Mononuclear cell (primary cell): ENCODE results near the gene EIF6. TPM values are rescaled to one million over a fixed set of nuclear protein-coding genes. Genes with fewer than 3 reads are reported as not detected.
"Not testable (repeated sequence)": the region's sequence is repeated elsewhere in the genome, so short reads cannot be mapped to it uniquely, and the experiment has no call there.

ENCODE experiments used
- H3K27me3 ChIP-seq: 2 replicates; pipeline ENCODE4 v1.6.0; 2011; ENCODE audit warnings: low read length, control low read depth; ENCODE audit not compliant: insufficient read depth
- H3K4me1 ChIP-seq: 2 replicates; pipeline ENCODE4 v1.5.1; 2011; ENCODE audit warnings: mild to moderate bottlenecking, low read length, control low read depth; ENCODE audit not compliant: insufficient read depth
- H3K4me3 ChIP-seq: 2 replicates; pipeline ENCODE4 v1.5.1; 2011; ENCODE audit warnings: mild to moderate bottlenecking, low read length, moderate library complexity
- H3K9me3 ChIP-seq: 2 replicates; pipeline ENCODE4 v1.5.1; 2011; ENCODE audit warnings: low read depth, mild to moderate bottlenecking, control low read depth, low read length
- total RNA-seq: library from RNA; depleted of rRNA; stranded (reverse); fragments of >200 nt; gene quantifications from one replicate; pipeline ENCODE4 v1.2.3, GENCODE V29; 2012

Gene EIF6
- total RNA-seq, 1 donor: 33.9 TPM

DNA sequence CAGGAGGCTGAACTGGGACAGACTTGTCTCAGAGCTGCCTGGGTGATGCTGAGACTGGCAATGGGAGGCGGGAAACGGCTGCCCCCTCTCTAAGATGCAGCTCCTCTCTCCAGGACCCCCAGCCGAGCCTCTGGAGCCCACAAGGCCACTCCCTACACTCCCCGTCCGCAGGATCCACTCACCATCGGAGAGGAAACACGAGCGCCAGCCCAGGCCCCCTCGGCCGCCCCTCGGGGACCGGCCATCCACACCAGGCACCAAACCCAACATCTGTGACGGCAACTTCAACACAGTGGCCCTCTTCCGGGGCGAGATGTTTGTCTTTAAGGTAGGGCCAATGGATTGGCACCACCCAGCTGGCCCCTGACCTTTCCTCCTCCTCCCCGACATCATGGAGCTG, 17.5 kb downstream of the EIF6 start:
- H3K9me3 ChIP-seq: no peaks in the 10 kb centered on the region

DNA sequence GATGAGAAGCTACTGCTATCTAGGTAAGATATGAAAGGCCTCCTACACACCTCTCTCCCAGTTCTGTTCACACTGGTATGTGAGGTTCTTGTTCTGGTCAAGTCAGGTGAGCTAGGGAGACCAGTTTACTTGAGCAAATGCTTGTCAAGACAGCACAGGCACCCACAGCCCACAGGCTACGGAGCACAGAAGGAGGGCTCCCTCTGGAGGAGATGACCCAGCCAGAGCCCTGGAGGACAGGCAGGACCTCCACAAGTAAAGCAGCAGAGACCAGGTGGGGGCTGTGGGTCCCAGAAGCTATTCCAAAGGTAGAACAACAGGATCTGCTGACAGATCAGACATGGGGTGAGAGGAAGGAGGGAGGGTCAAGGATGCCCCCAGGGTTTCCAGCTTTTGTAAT, 19.8 kb downstream of the EIF6 start:
- Histone ChIP-seq H3K9me3 (no peaks in the 10 kb centered on the region), H3K4me3 (no peak overlapping the region), H3K4me1 (no peaks in the 10 kb centered on the region), H3K27me3 (no peaks in the 10 kb centered on the region)

More for the DNA sequence above, 17.5 kb downstream of the EIF6 start:
- H3K4me3 ChIP-seq: no peak overlapping the region
- no peaks in the 10 kb centered on the region for H3K27me3 ChIP-seq
- no peaks in the 10 kb centered on the region for H3K4me1 ChIP-seq

DNA sequence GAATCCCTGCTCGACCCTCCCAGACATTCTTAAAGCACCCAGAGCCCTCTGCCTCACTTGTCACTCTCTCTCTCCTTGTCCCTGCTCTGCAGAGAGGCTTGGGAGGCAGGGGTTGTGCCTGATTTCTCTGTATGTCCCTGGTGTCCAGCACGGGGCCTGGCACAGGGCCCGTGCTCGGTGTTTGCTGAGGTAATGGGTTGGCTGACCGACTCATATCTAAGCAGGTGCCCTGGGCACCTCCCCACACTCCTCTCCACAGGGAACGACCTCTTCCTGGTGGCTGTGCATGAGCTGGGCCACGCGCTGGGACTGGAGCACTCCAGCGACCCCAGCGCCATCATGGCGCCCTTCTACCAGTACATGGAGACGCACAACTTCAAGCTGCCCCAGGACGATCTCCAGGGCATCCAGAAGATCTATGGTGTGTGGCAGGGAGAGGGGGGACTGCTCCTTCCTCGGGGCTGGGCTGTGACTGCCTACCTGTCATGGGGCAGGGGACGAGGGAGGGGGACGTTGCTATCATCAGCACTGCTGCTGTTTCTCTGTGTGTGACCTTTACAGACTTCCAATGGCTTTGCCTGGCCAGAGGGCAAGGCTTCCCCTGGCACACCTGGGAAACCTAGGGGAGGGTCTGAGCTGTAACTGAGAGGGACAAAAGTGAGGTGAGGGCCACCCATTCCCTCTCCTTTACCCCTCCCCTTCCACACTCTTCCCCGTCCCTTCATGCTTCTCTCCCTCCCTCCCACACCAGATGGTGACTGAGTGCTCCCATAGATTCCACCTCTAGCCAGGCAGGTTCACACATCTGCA, 20.8 kb downstream of the EIF6 start:
- Histone ChIP-seq H3K27me3 (no peaks in the 10 kb centered on the region), H3K9me3 (no peaks in the 10 kb centered on the region), H3K4me3 (no peak overlapping the region), H3K4me1 (no peaks in the 10 kb centered on the region)

DNA sequence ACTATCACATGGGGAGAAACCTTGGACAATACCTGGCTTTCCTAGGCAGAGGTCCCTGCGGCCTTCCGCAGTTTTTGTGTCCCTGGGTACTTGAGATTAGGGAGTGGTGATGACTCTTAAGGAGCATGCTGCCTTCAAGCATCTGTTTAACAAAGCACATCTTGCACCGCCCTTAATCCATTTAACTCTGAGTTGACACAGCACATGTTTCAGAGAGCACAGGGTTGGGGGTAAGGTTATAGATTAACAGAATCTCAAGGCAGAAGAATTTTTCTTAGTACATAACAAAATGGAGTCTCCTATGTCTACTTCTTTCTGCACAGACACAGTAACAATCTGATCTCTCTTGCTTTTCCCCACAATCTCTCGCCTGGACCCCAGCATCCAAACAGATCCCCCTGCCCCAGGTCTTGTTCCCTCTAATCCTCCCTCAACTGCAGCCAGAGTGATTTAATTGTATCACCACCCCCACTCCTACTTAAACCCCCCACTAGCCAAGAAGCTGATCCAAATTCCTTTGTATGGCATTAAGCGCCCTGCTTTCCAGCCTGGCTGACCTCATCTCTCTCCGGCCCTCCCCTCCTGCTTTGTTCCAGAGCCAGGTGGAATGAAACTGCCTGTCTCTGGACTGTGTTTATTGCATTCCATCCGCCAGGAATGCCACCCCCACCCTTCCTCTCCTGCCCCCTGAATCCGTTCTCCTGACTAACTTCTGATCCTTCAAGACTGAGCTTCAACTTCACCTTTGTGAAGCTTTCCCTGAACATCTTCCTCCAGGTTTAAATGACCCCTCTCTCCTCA, 21.6 kb downstream of the EIF6 start:
- H3K27me3 ChIP-seq, H3K4me3 ChIP-seq: not testable (repeated sequence)

DNA sequence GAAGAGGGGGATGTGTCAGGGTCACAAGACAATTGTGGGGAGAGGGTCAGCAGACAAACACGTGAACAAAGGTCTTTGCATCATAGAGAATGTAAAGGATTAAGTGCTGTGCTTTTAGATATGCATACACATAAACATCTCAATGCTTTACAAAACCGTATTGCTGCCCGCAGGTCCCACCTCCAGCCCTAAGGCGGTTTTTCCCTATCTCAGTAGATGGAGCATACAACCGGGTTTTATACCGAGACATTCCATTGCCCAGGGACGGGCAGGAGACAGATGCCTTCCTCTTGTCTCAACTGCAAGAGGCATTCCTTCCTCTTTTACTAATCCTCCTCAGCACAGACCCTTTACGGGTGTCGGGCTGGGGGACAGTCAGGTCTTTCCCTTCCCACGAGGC, 22.3 kb downstream of the EIF6 start:
- not testable (repeated sequence) for H3K27me3 ChIP-seq, H3K9me3 ChIP-seq, H3K4me1 ChIP-seq, H3K4me3 ChIP-seq

More for the DNA sequence above, 21.6 kb downstream of the EIF6 start:
- H3K9me3 ChIP-seq, H3K4me1 ChIP-seq: not testable (repeated sequence)

DNA sequence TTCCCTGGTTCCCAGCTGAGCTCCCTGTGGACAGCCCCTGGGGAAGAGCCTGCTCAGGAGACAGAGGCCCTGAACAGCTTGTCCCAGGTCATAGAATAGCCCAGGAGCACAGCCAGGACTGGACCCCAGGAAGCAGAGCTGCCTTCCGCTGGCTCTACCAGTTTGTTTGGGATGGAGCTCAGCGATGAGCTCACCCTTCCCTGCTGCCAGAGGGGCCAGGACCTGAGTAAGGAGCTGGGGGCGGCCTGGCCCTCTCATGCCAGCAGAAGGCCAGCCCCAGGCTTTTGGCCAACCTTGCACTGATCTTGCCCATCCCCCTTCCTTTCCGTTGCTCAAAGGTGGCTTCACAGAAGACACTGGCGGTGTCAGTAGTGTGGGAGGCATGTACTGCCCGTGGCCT, 24.1 kb downstream of the EIF6 start:
- Histone ChIP-seq H3K4me1 (no peaks in the 10 kb centered on the region), H3K4me3 (no peak overlapping the region), H3K27me3 (no peaks in the 10 kb centered on the region), H3K9me3 (no peaks in the 10 kb centered on the region)

DNA sequence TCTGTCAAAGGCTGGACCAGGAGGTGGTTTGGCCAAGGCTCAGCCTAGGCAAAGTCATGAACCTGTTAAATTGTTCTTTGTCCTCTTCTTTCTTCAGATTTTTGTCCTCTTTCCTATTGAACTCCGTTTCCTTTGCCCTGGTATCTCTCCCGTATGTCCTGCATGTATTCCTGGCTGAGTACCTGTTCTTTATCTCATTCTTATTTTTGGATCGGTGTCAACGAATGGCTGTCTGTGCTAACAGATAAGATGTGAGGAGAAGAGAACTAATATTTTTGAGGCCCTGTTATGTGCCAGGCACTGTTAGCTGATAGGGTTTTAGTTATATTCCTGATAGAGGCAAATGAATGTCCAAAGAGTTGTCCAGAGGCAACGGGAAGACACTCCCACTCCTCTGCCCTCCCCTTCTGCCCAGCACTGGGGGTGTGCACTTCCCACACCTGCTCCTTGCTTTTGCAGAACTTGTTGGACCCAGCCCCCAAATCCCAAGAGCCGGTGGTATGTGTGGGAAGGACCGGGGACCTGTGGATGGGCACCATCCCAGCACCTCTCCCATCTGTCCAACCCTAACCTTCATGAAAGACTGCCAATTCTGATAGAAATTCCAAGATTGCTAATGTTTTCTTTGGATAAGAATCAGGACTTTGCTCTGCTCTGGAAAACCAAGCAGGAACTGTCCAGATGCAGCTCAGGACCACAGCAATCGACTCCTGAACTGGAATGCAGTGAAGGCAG, 27.2 kb downstream of the EIF6 start:
- Histone ChIP-seq H3K27me3 (no peaks in the 10 kb centered on the region), H3K4me3 (no peak overlapping the region), H3K4me1 (peaks cover 6% of the 10 kb centered on the region), H3K9me3 (no peaks in the 10 kb centered on the region)

DNA sequence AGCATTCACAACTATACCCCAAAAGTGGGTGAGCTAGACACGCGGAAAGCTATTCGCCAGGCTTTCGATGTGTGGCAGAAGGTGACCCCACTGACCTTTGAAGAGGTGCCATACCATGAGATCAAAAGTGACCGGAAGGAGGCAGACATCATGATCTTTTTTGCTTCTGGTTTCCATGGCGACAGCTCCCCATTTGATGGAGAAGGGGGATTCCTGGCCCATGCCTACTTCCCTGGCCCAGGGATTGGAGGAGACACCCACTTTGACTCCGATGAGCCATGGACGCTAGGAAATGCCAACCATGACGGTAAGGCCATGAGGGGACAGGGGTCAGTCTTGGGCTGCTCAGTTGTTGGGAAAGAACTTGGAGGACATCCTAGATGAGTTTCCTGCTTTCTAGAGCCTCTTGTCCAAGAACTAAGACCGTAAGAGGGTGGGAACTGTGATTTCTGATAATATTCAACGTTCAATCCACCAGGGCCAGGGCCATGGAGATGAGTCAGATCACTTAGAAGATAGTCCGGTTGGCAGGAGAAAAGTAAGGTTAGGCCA, 30.0 kb downstream of the EIF6 start:
- Histone ChIP-seq H3K4me3 (no peak overlapping the region), H3K4me1 (peaks cover 29% of the 10 kb centered on the region), H3K9me3 (no peaks in the 10 kb centered on the region), H3K27me3 (no peaks in the 10 kb centered on the region)

DNA sequence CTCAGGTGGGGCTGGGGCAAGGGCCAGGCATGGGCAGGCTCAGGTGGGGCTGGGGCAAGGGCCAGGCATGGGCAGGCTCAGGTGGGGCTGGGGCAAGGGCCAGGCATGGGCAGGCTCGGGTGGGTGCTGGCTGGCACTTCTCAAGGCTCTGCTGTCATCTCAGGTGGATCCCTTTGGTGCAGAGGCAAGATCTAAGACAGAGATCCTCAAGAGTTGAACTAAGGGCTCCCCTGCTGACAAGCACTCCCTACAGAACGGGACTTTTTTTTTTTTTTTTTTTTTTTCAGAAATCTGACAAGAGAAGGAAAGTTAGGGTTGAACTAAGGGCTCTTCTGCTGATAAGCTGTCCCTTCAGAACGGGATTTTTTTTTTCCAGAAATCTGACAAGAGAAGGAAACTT, 31.6 kb downstream of the EIF6 start:
- H3K4me3 ChIP-seq: no peak overlapping the region

DNA sequence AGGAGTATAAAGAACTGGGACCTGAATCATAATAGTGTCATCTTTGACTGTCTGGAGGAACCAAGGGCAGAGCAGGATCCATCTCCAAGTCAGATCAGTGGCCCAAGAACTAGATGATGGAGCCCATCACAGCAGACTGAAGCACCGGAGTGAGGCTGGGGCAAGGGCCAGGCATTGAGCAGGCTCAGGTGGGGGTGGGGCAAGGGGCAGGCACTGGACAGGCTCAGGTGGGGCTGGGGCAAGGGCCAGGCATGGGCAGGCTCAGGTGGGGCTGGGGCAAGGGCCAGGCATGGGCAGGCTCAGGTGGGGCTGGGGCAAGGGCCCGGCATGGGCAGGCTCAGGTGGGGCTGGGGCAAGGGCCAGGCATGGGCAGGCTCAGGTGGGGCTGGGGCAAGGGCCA, 32.0 kb downstream of the EIF6 start:
- H3K4me1 ChIP-seq: peaks cover 29% of the 10 kb centered on the region
- H3K4me3 ChIP-seq, H3K9me3 ChIP-seq, H3K27me3 ChIP-seq: not testable (repeated sequence)

More for the DNA sequence above, 31.6 kb downstream of the EIF6 start:
- H3K9me3 ChIP-seq: no peaks in the 10 kb centered on the region
- no peaks in the 10 kb centered on the region for H3K27me3 ChIP-seq
- H3K4me1 ChIP-seq: peaks cover 29% of the 10 kb centered on the region

DNA sequence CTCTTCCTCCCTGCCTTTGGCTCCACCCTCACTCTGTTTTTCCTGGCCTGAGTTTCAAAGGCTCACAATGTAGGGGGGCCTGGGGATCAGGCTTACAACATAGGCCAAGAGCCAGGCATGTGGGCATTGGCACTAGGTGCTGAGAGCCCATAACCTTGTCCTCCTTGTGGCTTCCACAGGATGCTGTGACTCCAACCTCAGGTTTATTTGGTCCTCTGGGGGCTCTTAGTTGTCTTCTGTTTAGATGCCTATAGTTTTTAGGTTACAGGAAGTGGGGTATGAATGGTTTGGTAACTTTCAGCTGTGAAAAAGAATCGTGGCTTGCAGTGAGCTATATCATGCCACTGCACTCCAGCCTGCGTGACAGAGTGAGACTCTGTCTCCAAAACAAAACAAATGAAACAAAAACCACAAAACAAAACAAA, 32.5 kb downstream of the EIF6 start:
- Histone ChIP-seq H3K4me3 (no peak overlapping the region), H3K27me3 (no peaks in the 10 kb centered on the region), H3K4me1 (peaks cover 29% of the 10 kb centered on the region), H3K9me3 (no peaks in the 10 kb centered on the region)

DNA sequence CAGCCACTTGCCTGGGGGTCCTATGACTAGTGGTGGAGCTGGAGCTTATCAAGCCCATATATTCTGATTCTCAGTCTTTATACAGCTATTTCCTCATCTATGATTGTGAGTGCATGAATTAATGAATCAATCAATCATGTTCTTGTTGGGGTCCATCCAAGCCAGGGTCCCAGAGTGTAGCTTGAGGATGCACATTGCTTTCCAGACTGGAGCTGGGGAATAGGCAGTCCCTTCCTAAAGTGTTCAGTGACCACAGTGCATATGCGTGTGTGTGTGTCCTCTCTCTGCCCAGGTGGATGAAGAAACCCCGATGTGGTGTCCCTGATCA, 33.0 kb downstream of the EIF6 start:
- Histone ChIP-seq H3K27me3 (no peaks in the 10 kb centered on the region), H3K4me3 (no peak overlapping the region), H3K9me3 (no peaks in the 10 kb centered on the region), H3K4me1 (peaks cover 29% of the 10 kb centered on the region)

DNA sequence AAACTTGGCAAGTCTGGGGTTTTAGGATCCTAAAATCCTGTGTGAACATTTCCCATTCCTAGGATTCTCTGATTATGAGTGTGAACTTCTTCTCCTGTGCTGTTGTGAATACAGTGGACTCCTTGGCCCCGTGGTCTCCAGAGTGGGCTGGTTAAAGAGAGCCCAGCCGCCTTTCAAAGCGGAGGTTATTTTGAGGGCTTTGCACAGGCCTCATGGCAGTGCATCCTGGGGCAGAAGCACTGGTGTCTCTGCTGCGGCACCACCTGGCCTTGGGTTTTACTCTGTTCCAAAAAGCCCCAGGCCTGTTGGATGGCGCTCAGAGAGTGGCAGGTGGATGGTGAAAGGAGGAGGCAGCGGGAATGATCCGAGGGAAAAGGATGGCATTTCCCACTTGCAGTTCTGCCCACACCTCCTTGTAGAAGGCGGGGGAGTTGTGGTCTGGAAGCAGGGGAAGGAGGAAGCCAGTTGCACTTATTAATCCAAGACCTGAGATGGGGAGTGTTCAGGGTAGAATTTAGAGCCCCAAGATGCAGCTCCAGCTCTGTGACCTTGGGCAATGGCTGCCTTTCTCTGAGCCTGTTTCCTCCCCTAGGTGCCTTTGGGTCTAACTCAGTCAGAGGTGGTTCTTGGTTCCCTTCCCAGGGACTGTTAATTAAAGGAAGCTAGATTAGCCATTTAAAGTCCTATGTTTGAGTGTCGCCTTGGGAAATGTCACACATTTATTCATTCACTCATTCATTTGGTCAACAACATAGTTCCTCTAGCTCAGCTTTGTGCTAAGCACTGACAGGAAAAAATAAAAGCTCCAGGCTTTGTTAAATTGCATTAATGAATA, 35.7 kb downstream of the EIF6 start:
- H3K4me3 ChIP-seq: no peak overlapping the region
- H3K9me3 ChIP-seq: no peaks in the 10 kb centered on the region

DNA sequence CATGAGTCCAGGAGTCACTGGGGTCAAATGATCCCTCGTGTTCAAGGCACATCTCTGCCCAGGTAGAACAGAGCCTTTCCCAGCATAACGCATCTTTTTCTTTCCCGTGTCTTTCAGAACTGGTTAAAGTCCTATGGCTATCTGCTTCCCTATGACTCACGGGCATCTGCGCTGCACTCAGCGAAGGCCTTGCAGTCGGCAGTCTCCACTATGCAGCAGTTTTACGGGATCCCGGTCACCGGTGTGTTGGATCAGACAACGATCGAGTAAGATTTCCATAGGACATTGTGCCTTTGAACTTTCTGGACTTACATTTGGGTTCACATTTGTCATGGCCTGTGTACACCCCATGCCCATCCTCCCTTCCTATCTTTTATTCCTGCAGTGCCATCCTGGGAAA, 37.8 kb downstream of the EIF6 start:
- Histone ChIP-seq H3K9me3 (no peaks in the 10 kb centered on the region), H3K4me3 (no peak overlapping the region), H3K4me1 (peaks cover 17% of the 10 kb centered on the region), H3K27me3 (no peaks in the 10 kb centered on the region)

More for the DNA sequence above, 35.7 kb downstream of the EIF6 start:
- Histone ChIP-seq H3K4me1 (peaks cover 29% of the 10 kb centered on the region), H3K27me3 (no peaks in the 10 kb centered on the region)
